Epithelial cell of proximal tubule (primary cell): ENCODE data around the gene DTNA. TPM values are rescaled to one million over a fixed set of nuclear protein-coding genes. Genes with fewer than 3 reads are reported as not detected.

Experiments
- DNase-seq: peaks from one replicate; pipeline ENCODE4 v3.0.0-alpha.2; 2011; ENCODE audit warnings: low read depth
- H3K4me3 ChIP-seq: 2 replicates; pipeline ENCODE4 v1.5.1; 2011; ENCODE audit warnings: low read depth, mild to moderate bottlenecking, low read length
- total RNA-seq: library from RNA; depleted of rRNA; stranded (reverse); fragments of >200 nt; gene quantifications from 2 replicates; pipeline ENCODE4 v1.2.3, GENCODE V29; 2015
- TF ChIP-seq, protein P1 (sequence below): conservative IDR thresholded peaks from 2 replicates; pipeline ENCODE4 v1.5.1; 2012; ENCODE audit warnings: low read depth, mild to moderate bottlenecking, low read length

DTNA gene
- total RNA-seq, 1 donor from 2014 or later = 15.2 TPM

DNA sequence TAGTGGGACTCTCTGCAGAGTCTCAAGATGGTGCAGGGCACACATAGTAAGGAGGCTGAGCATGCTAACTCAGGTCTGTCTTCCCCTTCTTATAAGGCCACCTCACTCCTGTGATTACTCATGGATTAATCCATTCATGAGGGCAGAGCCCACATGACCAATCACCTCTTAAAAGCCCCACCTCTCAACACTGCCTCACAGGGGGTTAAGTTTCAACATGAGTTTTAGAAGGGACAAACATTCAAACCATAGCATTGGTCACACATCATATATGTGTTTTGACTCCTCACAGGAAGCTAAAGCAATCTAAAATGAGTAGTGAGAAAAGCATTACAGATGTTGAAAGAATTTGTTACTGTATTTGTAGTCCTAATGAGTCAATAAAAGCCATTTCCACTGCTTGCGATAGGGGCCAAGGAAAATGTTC, 57.5 kb downstream of the DTNA start:
- DNase-seq = peak; percentile 40
- no peak overlapping the region for H3K4me3 ChIP-seq
- TF ChIP-seq, protein P1, sequence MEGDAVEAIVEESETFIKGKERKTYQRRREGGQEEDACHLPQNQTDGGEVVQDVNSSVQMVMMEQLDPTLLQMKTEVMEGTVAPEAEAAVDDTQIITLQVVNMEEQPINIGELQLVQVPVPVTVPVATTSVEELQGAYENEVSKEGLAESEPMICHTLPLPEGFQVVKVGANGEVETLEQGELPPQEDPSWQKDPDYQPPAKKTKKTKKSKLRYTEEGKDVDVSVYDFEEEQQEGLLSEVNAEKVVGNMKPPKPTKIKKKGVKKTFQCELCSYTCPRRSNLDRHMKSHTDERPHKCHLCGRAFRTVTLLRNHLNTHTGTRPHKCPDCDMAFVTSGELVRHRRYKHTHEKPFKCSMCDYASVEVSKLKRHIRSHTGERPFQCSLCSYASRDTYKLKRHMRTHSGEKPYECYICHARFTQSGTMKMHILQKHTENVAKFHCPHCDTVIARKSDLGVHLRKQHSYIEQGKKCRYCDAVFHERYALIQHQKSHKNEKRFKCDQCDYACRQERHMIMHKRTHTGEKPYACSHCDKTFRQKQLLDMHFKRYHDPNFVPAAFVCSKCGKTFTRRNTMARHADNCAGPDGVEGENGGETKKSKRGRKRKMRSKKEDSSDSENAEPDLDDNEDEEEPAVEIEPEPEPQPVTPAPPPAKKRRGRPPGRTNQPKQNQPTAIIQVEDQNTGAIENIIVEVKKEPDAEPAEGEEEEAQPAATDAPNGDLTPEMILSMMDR = no peak

DNA sequence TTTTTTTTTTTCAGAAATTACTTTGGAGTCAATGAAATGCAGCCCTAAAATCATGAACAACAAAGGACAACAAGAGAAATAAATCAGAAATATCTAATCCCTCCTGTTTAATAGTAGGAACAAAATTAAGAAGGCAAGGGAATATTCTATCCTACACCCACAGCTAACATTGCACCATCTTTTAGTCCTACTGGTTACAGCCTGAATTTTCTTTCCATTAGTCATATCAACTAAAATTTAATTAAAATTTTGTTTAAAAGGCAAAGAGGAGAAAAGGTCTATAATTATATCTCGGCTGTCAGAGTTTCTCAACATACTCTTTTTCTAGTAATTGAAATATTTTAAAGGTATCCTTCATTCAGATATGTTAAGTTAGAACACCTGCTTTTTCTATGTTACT, 61.9 kb downstream of the DTNA start:
- TF ChIP-seq, protein P1 = no peak
- no peak overlapping the region for H3K4me3 ChIP-seq
- DNase-seq = no peak

DNA sequence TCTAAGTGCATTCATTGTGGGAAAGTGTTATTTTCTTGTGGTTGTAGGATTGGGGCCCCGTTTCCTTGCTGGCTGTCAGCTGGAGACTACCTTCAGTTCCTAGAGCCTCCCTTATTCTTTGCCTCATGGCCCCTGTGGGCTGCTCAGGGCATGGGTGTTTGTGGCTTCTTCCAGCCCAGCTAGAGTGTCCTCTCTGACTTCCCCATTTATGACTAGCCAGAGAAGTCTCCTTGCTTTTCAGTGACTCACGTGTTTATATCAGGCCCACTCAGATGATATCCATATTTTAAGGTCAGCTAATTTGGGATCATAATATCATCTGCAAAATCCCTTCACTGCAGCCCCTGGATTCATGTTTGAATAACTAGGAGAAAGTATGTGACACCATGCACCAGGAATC, 62.8 kb downstream of the DTNA start:
- DNase-seq = no peak
- no peak overlapping the region for H3K4me3 ChIP-seq
- TF ChIP-seq, protein P1 = no peak

DNA sequence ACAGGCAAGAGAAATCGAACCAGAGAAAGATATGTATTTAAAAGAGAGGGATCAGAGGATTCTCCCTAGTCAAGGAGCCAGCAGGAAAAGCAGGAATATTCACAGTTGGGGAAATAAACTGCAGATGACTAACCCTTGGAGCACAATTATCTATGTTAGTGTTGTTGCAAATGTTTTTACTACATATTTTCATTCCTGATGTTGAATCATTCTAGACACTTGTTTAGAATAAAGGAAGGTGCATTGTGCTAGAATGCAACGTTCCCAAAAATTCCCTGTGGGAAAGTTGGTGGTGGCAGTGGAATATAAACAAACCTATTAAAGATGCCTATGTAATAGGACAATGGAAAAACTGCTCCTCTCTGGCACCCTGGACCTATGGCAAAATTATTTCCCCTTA, 63.3 kb downstream of the DTNA start:
- no peak for DNase-seq
- TF ChIP-seq, protein P1 = no peak
- no peak overlapping the region for H3K4me3 ChIP-seq

DNA sequence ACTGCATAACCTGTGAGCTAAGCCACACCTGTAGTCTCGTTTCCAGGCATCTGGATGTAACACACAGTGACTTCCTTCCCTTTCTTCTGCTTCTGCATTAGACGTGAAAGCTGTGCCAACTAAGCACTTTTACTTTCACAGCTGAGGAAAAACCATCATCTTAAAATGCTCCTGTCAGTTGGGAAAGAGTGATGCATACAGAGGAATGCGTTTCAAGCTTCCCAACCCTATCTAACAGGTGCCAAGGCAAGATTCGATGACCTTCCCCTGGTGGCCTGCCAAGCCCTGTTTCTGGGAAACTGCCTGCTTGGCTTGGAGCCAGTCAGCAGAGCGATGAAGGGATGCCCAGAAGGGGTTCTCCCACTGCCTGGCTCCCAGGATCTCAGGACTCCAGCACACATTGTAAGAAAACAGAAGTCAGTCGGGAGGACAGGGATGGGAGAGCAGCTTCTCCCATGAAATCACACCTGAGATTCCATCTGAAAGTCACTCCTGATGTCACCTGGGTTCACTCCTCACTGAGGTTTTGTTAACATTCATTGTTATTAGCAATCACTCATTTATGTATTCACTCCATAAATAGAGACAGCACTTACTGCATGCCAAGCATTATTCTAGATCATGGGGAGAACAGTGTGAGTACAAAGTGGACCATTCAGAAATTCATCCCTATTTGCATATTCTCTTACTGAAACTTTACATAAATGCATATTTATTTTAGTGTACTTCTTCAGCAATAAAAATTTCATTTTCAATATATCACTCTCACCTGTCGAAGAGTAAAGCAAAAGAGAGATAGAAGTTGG, 64.1 kb downstream of the DTNA start:
- H3K4me3 ChIP-seq = no peak overlapping the region
- TF ChIP-seq, protein P1 = no peak
- DNase-seq = peak; percentile 90

DNA sequence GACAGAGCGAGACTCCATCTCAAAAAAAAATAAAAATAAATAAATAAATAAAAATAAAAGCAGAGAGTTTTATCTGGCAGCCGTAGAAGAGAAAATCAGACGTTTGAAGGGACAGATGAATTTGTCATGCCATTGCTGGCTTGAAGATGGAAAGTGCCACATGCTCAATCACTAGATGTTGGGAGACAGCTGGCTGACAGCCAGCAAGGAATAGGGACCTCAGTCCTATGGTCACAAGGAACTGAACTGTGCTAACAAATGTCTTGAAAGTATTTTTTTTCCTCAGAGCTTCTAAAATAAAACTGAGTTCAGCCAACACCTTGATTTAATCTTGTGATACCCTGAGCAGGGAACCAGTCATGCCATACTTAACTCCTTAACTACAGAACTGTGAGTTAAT, 65.4 kb downstream of the DTNA start:
- TF ChIP-seq, protein P1 = no peak
- no peak overlapping the region for H3K4me3 ChIP-seq
- no peak for DNase-seq

DNA sequence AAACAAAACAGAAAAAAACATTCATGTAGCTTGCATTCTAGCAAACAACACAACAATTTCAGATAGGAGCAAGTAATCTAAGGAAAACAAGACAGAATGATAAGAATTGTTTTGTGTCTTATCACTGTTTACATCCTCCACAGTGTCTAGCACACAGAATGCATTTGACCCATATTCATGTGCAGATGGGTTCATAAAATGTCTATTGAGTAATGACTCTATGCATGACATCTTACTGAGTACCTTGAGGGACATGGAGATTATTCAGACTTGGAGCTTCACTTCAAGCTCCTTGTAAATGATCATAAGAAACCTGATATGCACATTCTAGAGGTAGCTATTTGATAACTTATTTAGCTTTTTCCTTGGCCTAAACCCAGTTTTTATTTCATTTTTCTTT, 69.0 kb downstream of the DTNA start:
- H3K4me3 ChIP-seq = no peak overlapping the region
- no peak for DNase-seq
- TF ChIP-seq, protein P1 = no peak
